RPMI7951 (cell line): ENCODE measurements around the gene FTO. TPM values are rescaled to one million over a fixed set of nuclear protein-coding genes. Genes with fewer than 3 reads are reported as not detected.

Experiments
- DNase-seq: peaks from one replicate; pipeline ENCODE4 v3.0.0-alpha.2; 2012; ENCODE audit warnings: low read depth
- total RNA-seq: library from RNA; depleted of rRNA; stranded (reverse); fragments of >200 nt; shearing (Covaris generic); gene quantifications from 2 replicates; pipeline ENCODE4 v1.2.3, GENCODE V29; 2014

FTO gene
- total RNA-seq, 1 experiment from 2014 or later, result 90.0 TPM

GRCh38 chr16:54077050-54077821 lies 373.3 kb downstream of the FTO start:
- DNase-seq, result peak; percentile 77

- peak; percentile 96 for DNase-seq
These were observed 376.6 kb downstream of the FTO start for GRCh38 chr16:54080524-54081008.

GRCh38 chr16:54086791-54087190 lies 382.8 kb downstream of the FTO start:
- DNase-seq, result no peak

- no peak for DNase-seq
These were observed 386.6 kb downstream of the FTO start for GRCh38 chr16:54090602-54091001.

GRCh38 chr16:54093281-54093680 lies 389.3 kb downstream of the FTO start:
- peak; percentile 21 for DNase-seq

GRCh38 chr16:54094641-54095040 lies 390.7 kb downstream of the FTO start:
- DNase-seq, result no peak

- no peak for DNase-seq
These were observed 392.7 kb downstream of the FTO start for GRCh38 chr16:54096607-54097006.

- no peak for DNase-seq
These were observed 393.8 kb downstream of the FTO start for GRCh38 chr16:54097774-54098173.

- no peak for DNase-seq
These were observed 394.3 kb downstream of the FTO start for GRCh38 chr16:54098247-54098646.

GRCh38 chr16:54099627-54100026 lies 395.7 kb downstream of the FTO start:
- DNase-seq, result no peak

- no peak for DNase-seq
These were observed 399.2 kb downstream of the FTO start for GRCh38 chr16:54102888-54103866.

GRCh38 chr16:54106057-54106456 lies 402.1 kb downstream of the FTO start:
- no peak for DNase-seq

- peak; percentile 4 for DNase-seq
These were observed 403.7 kb downstream of the FTO start for GRCh38 chr16:54107583-54108202.

- DNase-seq, result no peak
These were observed 406.3 kb downstream of the FTO start for GRCh38 chr16:54110016-54110981.

GRCh38 chr16:54112451-54113206 lies 408.7 kb downstream of the FTO start:
- DNase-seq, result peak; percentile 21

- no peak for DNase-seq
These were observed 411.6 kb downstream of the FTO start for GRCh38 chr16:54115558-54115957.

- no peak for DNase-seq
These were observed 412.2 kb downstream of the FTO start for GRCh38 chr16:54116124-54116655.

- DNase-seq, result no peak
These were observed 414.9 kb downstream of the FTO start for GRCh38 chr16:54118846-54119245.

- no peak for DNase-seq
These were observed 417.0 kb downstream of the FTO start for GRCh38 chr16:54120846-54121480.
